Mesenchymal stem cell (in vitro differentiated cells and primary cell): ENCODE measurements around the gene NUDT13.
"Not testable (repeated sequence)": the region's sequence is repeated elsewhere in the genome, so short reads cannot be mapped to it uniquely, and the experiment has no call there.

Experiments used
- DNase-seq: peaks from one replicate; pipeline ENCODE4 v3.0.0-alpha.2; 2013
- H2AFZ ChIP-seq: one replicate; pipeline ENCODE4 v1.6.1; 2013; ENCODE audit warnings: low read depth, mild to moderate bottlenecking, control low read depth, inconsistent platforms, low read length, moderate library complexity
- H2AK5ac ChIP-seq: 2 replicates; pipeline ENCODE4 v1.6.1; 2013; ENCODE audit warnings: low read length, moderate library complexity, mild to moderate bottlenecking, inconsistent platforms; ENCODE audit not compliant: severe bottlenecking
- H2BK120ac ChIP-seq: one replicate; pipeline ENCODE4 v1.6.1; 2013; ENCODE audit warnings: low read depth, mild to moderate bottlenecking, inconsistent platforms, low read length, moderate library complexity
- H2BK12ac ChIP-seq, 2 experiments: one replicate each; pipeline ENCODE4 v1.6.1; 2013; ENCODE audit warnings: inconsistent platforms in 2 of 2, low read length in 2 of 2, mild to moderate bottlenecking in 2 of 2, moderate library complexity in 2 of 2, control low read depth in 1 of 2
- H2BK15ac ChIP-seq: one replicate; pipeline ENCODE4 v1.6.1; 2013; ENCODE audit warnings: mild to moderate bottlenecking, low read depth, inconsistent platforms; ENCODE audit not compliant: poor library complexity, severe bottlenecking
- H2BK5ac ChIP-seq: 2 replicates; pipeline ENCODE4 v1.6.1; 2013; ENCODE audit warnings: low read depth, mild to moderate bottlenecking, low read length, control low read depth, inconsistent platforms; ENCODE audit not compliant: poor library complexity, severe bottlenecking
- H3K14ac ChIP-seq, 2 experiments: one replicate each; pipeline ENCODE4 v1.6.1; 2013; ENCODE audit warnings: inconsistent platforms in 2 of 2, low read length in 2 of 2, control low read depth in 1 of 2, mild to moderate bottlenecking in 1 of 2, moderate library complexity in 1 of 2
- H3K18ac ChIP-seq, 2 experiments: one replicate each; pipeline ENCODE4 v1.6.1; 2013; ENCODE audit warnings: inconsistent platforms in 2 of 2, low read length in 2 of 2, control low read depth in 1 of 2, low read depth in 1 of 2, mild to moderate bottlenecking in 1 of 2
- H3K23ac ChIP-seq, 2 experiments: one replicate each; pipeline ENCODE4 v1.6.1; 2013; ENCODE audit warnings: inconsistent platforms in 2 of 2, low read length in 2 of 2, mild to moderate bottlenecking in 2 of 2, moderate library complexity in 2 of 2, control low read depth in 1 of 2
- H3K27ac ChIP-seq: 2 replicates; pipeline ENCODE4 v1.5.1; 2013; ENCODE audit warnings: mild to moderate bottlenecking, moderate library complexity, low read length, control low read depth, inconsistent platforms; ENCODE audit not compliant: poor library complexity, severe bottlenecking
- H3K27me3 ChIP-seq, 2 experiments: 2 replicates each; pipeline versions ENCODE4 v1.6.1 to v1.7.0; 2013; ENCODE audit warnings: low read length in 2 of 2, mild to moderate bottlenecking in 2 of 2, moderate library complexity in 2 of 2, control low read depth in 1 of 2, inconsistent platforms in 1 of 2; ENCODE audit not compliant: control insufficient read depth in 1 of 2, insufficient read depth in 1 of 2
- H3K36me3 ChIP-seq, 2 experiments: 2 replicates each; pipeline versions ENCODE4 v1.6.1 to v1.7.0; 2013; ENCODE audit warnings: low read length in 2 of 2, control low read depth in 1 of 2, inconsistent platforms in 1 of 2, low read depth in 1 of 2, mild to moderate bottlenecking in 1 of 2; ENCODE audit not compliant: insufficient read depth in 2 of 2, control insufficient read depth in 1 of 2
- H3K4ac ChIP-seq, 2 experiments: one replicate each; pipeline ENCODE4 v1.6.1; 2013; ENCODE audit warnings: inconsistent platforms in 2 of 2, low read length in 2 of 2, mild to moderate bottlenecking in 2 of 2, moderate library complexity in 2 of 2, control low read depth in 1 of 2, low read depth in 1 of 2
- H3K4me1 ChIP-seq: 2 replicates; pipeline ENCODE4 v1.6.1; 2013; ENCODE audit warnings: low read depth, low read length, control low read depth; ENCODE audit not compliant: control insufficient read depth, insufficient read depth
- H3K4me2 ChIP-seq: 2 replicates; pipeline ENCODE4 v1.6.1; 2013; ENCODE audit warnings: low read length, mild to moderate bottlenecking, inconsistent platforms; ENCODE audit not compliant: poor library complexity, severe bottlenecking
- H3K4me3 ChIP-seq, 2 experiments: 2 replicates each; pipeline versions ENCODE4 v1.5.1 to v1.7.0; 2013; ENCODE audit warnings: low read length in 2 of 2, mild to moderate bottlenecking in 2 of 2, control low read depth in 1 of 2, low read depth in 1 of 2; ENCODE audit not compliant: insufficient read depth in 1 of 2
- H3K79me1 ChIP-seq: replicated peaks from 2 replicates; pipeline ENCODE4 v1.6.1; 2013; ENCODE audit warnings: mild to moderate bottlenecking, control low read depth, low read length, inconsistent platforms; ENCODE audit not compliant: poor library complexity, severe bottlenecking
- H3K9ac ChIP-seq: 2 replicates; pipeline ENCODE4 v1.7.0; 2013; ENCODE audit warnings: mild to moderate bottlenecking, low read length, moderate library complexity
- H3K9me3 ChIP-seq: 2 replicates; pipeline ENCODE4 v1.7.0; 2013; ENCODE audit warnings: mild to moderate bottlenecking, low read length; ENCODE audit not compliant: control insufficient read depth
- H4K8ac ChIP-seq: one replicate; pipeline ENCODE4 v1.6.1; 2013; ENCODE audit warnings: inconsistent platforms, mild to moderate bottlenecking, low read length, moderate library complexity
- H4K91ac ChIP-seq: one replicate; pipeline ENCODE4 v1.6.1; 2013; ENCODE audit warnings: mild to moderate bottlenecking, low read length, inconsistent platforms
- WGBS: methylation state at CpG from one replicate; pipeline ENCODE4 v1.1.7; 2013; ENCODE audit warnings: mixed read lengths; 5-methylcytosine and 5-hydroxymethylcytosine counted together

The NUDT13 gene

GRCh38 chr10:73106301-73106700, 4.0 kb upstream of the NUDT13 start:
- Histone ChIP-seq H2BK15ac (no peak overlapping the region), H2BK12ac (no peak overlapping the region), H3K23ac (no peak overlapping the region), H3K18ac (no peak overlapping the region), H2BK5ac (no peak overlapping the region), H3K36me3 (peaks cover 0 to 21% of the 10 kb centered on the region in 2 experiments), H2AK5ac (no peak overlapping the region), H3K4me1 (no peaks in the 10 kb centered on the region), H3K14ac (no peak overlapping the region), H4K8ac (no peak overlapping the region), H4K91ac (no peak overlapping the region), H3K9ac (no peak overlapping the region), H2BK120ac (no peak overlapping the region), H3K4me2 (no peak overlapping the region), H3K27me3 (no peaks in the 10 kb centered on the region), H3K79me1 (peaks cover 2% of the 10 kb centered on the region), H3K9me3 (no peaks in the 10 kb centered on the region), H3K4ac (no peak overlapping the region), H3K4me3 (no peak overlapping the region), H3K27ac (no peak overlapping the region), H2AFZ (no peak overlapping the region)
- 100% methylated on average over 2 of the region's 3 CpGs for WGBS
- DNase-seq = no peak

DNA sequence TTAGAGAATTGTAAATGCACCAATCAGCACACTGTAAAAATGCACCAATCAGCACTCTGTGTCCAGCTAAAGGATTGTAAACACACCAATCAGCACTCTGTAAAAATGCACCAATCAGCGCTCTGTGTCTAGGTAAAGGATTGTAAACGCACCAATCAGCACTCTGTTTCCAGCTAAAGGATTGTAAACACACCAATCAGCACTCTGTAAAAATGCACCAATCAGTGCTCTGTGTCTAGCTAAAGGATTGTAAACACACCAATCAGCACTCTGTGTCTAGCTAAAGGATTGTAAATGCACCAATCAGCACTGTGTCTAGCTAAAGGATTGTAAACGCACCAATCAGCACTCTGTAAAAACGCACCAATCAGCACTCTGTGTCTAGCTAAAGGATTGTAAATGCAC, 1.0 kb upstream of the NUDT13 start:
- not testable (repeated sequence) for H3K23ac ChIP-seq, H2BK12ac ChIP-seq, DNase-seq, H3K27ac ChIP-seq, H3K4me1 ChIP-seq, H3K18ac ChIP-seq, H3K9me3 ChIP-seq, H3K4ac ChIP-seq, H4K8ac ChIP-seq, H2AFZ ChIP-seq, H4K91ac ChIP-seq, H3K27me3 ChIP-seq, H3K14ac ChIP-seq, H2BK120ac ChIP-seq, H3K4me2 ChIP-seq, H3K79me1 ChIP-seq, H3K9ac ChIP-seq, H3K4me3 ChIP-seq, H2BK5ac ChIP-seq, H2BK15ac ChIP-seq, H2AK5ac ChIP-seq
- H3K36me3 ChIP-seq = peaks cover 0 to 14% of the 10 kb centered on the region in 2 experiments
- WGBS = 96% methylated on average over 4 of the region's 4 CpGs

- Histone ChIP-seq H3K36me3 (peaks cover 0 to 14% of the 10 kb centered on the region in 2 experiments), H3K9ac (peak overlapping the region; percentile 94)
- H4K8ac ChIP-seq, H3K27ac ChIP-seq, H2BK15ac ChIP-seq, H2AK5ac ChIP-seq, H3K27me3 ChIP-seq, H3K79me1 ChIP-seq, H2BK120ac ChIP-seq, H3K4ac ChIP-seq, H2AFZ ChIP-seq, H3K18ac ChIP-seq, H2BK12ac ChIP-seq, H3K4me2 ChIP-seq, H3K14ac ChIP-seq, H3K4me3 ChIP-seq, H4K91ac ChIP-seq, H2BK5ac ChIP-seq, H3K9me3 ChIP-seq, DNase-seq, H3K4me1 ChIP-seq, H3K23ac ChIP-seq: not testable (repeated sequence)
- 98% methylated on average over 7 of the region's 13 CpGs for WGBS
These were observed 1.8 kb downstream of the NUDT13 start for GRCh38 chr10:73112032-73112431.

DNA sequence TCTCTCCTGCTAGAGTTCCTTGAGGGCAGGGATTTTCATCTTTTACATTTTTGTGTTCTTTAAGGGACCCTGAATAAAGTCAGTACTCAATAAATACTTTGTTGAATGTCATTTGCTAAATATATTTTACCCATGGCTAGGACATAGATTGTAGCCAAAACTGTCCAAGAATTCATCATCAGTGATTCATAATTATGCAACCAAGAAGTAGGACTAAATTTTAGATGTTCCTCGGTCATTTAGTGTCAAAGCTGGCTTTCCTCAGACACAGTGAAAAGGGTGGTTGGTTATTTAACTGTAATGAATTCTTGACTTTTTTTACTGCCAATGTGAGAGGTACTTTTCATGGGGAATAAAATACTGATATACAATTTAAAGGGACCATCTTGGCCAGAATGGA, 3.3 kb downstream of the NUDT13 start:
- Histone ChIP-seq H3K27me3 (no peaks in the 10 kb centered on the region), H3K36me3 (peaks cover 0 to 12% of the 10 kb centered on the region in 2 experiments), H3K23ac (no peak overlapping the region), H2AFZ (no peak overlapping the region), H3K27ac (no peak overlapping the region), H2BK120ac (no peak overlapping the region), H4K8ac (no peak overlapping the region), H3K14ac (no peak overlapping the region), H3K9me3 (no peaks in the 10 kb centered on the region), H3K18ac (no peak overlapping the region), H3K4me3 (no peak overlapping the region), H2BK12ac (no peak overlapping the region), H3K79me1 (peaks cover 7% of the 10 kb centered on the region), H2BK5ac (no peak overlapping the region), H2BK15ac (no peak overlapping the region), H3K4me2 (no peak overlapping the region), H3K4me1 (no peaks in the 10 kb centered on the region), H3K4ac (no peak overlapping the region), H3K9ac (peak overlapping the region; percentile 30), H4K91ac (no peak overlapping the region), H2AK5ac (no peak overlapping the region)
- DNase-seq = no peak
- 100% methylated on average over 1 of the region's 1 CpG for WGBS
